ENCODE data around the gene MAMDC2. TPM values are rescaled to one million over a fixed set of nuclear protein-coding genes. Genes with fewer than 3 reads are reported as not detected.

Gene MAMDC2
- total and polyA plus RNA-seq, 2 of the 8 experiments (the other 6 are each of a cell fraction or from before 2014, with no cell fraction given), result 6.1 to 15.4 TPM

- no peak overlapping the region for H2BK120ac ChIP-seq (replicated peaks; ENCODE audit: low read depth, low read length)
- no peak overlapping the region for H4K8ac ChIP-seq (ENCODE audit: extremely low read depth, insufficient read depth, low read length)
- H3K4me2 ChIP-seq (ENCODE audit: insufficient read depth in 1 of 2, low read depth in 2 of 2, low read length in 2 of 2), result no peak overlapping the region
- peaks cover 0 to 3% (median 0%) of the 10 kb centered on the region in 4 experiments; a peak in 1 of 7 replicates for H3K4me1 ChIP-seq (replicated peaks in 1 of 4; ENCODE audit: control insufficient read depth in 3 of 4, insufficient read depth in 4 of 4, low read length in 3 of 4)
- H2BK20ac ChIP-seq (ENCODE audit: low read length), result no peak overlapping the region
- H2BK5ac ChIP-seq (ENCODE audit: low read depth, low read length), result no peak overlapping the region
- H3K23ac ChIP-seq (ENCODE audit: insufficient read length), result no peak overlapping the region
- DNase-seq (ENCODE audit: low read depth in 1 of 2, low spot score in 2 of 2) (no peak), FAIRE-seq (no peak)
- H3K4me3 ChIP-seq (ENCODE audit: extremely low read depth in 1 of 4, insufficient read depth in 2 of 4, low read depth in 3 of 4, low read length in 4 of 4), result no peak overlapping the region
- POLR2A ChIA-PET (ENCODE audit: partially characterized antibody), result no interaction called here
- H3K56ac ChIP-seq (replicated peaks; ENCODE audit: insufficient read length, low read depth, low read length), result no peak overlapping the region
- H3K18ac ChIP-seq (ENCODE audit: extremely low read depth, low read length), result no peak overlapping the region
- TF ChIP-seq JUND (IDR thresholded peaks at IDR 0.05; ENCODE audit: low read length) (no peak), CBX8 (IDR thresholded peaks at IDR 0.05; ENCODE audit: borderline replicate concordance, low read depth, low read length) (no peak), TAF1 (IDR thresholded peaks at IDR 0.05; ENCODE audit: low read depth, low read length) (no peak), CTBP2 (IDR thresholded peaks at IDR 0.05; ENCODE audit: borderline replicate concordance, insufficient read depth, insufficient read length, low read length) (no peak), POU5F1 (IDR thresholded peaks at IDR 0.05; ENCODE audit: low read depth, low read length) (no peak), KDM4A (IDR thresholded peaks at IDR 0.05; ENCODE audit: low read depth, low read length, severe bottlenecking) (no peak), POLR2A (IDR thresholded peaks at IDR 0.05; ENCODE audit: control extremely low read depth in 1 of 2, low read depth in 2 of 2, low read length in 2 of 2) (no peak)
- no peak overlapping the region for H3K9ac ChIP-seq (replicated peaks in 1 of 4; ENCODE audit: extremely low read depth in 1 of 4, low read depth in 3 of 4, low read length in 3 of 4)
- no peaks in the 10 kb centered on the region for H4K20me1 ChIP-seq (replicated peaks in 1 of 2; ENCODE audit: control insufficient read depth in 1 of 2, insufficient read depth in 2 of 2, low read length in 2 of 2)
- H3K14ac ChIP-seq (ENCODE audit: insufficient read length), result no peak overlapping the region
- H3K36me3 ChIP-seq (ENCODE audit: control insufficient read depth in 2 of 4, insufficient read depth in 4 of 4, low read length in 3 of 4), result no peaks in the 10 kb centered on the region
- no peak overlapping the region for H3K27ac ChIP-seq (ENCODE audit: low read depth, low read length)
- H4K91ac ChIP-seq (replicated peaks; ENCODE audit: insufficient read length, low read length), result no peak overlapping the region
- no peak overlapping the region for H2BK15ac ChIP-seq (ENCODE audit: low read length)
- no peak overlapping the region for H2BK12ac ChIP-seq (ENCODE audit: low read depth, low read length)
- WGBS, 2 experiments (ENCODE audit: extremely low coverage in 1 of 2, insufficient coverage in 1 of 2, insufficient read length in 1 of 2, insufficient replicate concordance in 2 of 2, low coverage in 1 of 2, low lambda C conversion rate in 2 of 2, missing lambda C conversion rate in 1 of 2), result 90% methylated on average over 3 of the region's 3 CpGs; no CpG with 5 or more reads in 1 of the 2 experiments
- H4K5ac ChIP-seq (ENCODE audit: insufficient read length, low read depth, low read length), result no peak overlapping the region
- H3K4ac ChIP-seq (replicated peaks; ENCODE audit: insufficient read length, low read depth, low read length), result no peak overlapping the region
- H3K79me1 ChIP-seq (ENCODE audit: low read depth, low read length), result no peaks in the 10 kb centered on the region
- H3K9me3 ChIP-seq (ENCODE audit: insufficient read depth in 2 of 2, low read depth in 1 of 2, low read length in 1 of 2), result no peaks in the 10 kb centered on the region
- no peak overlapping the region for H2AFZ ChIP-seq (ENCODE audit: low read length)
- H2AK5ac ChIP-seq (ENCODE audit: low read depth, low read length), result no peak overlapping the region
- no peaks in the 10 kb centered on the region for H3K23me2 ChIP-seq (ENCODE audit: low read depth, low read length)
- no peaks in the 10 kb centered on the region for H3K79me2 ChIP-seq (ENCODE audit: control insufficient read depth in 1 of 2, insufficient read depth in 2 of 2, low read length in 2 of 2)
- CTCF ChIA-PET (ENCODE audit: partially characterized antibody), result no interaction called here
- no peaks in the 10 kb centered on the region for H3K27me3 ChIP-seq (replicated peaks in 1 of 4; ENCODE audit: control insufficient read depth in 3 of 4, extremely low read depth in 1 of 4, insufficient read depth in 3 of 4, low read length in 3 of 4)
These were observed 151.8 kb downstream of the MAMDC2 start for GRCh38 chr9:70195456-70195855.

Data from H1 (cell line).